Erythroblast (primary cell): ENCODE data around the gene HIC2.
"Not testable (repeated sequence)": the region's sequence is repeated elsewhere in the genome, so short reads cannot be mapped to it uniquely, and the experiment has no call there.

Experiments
- GATA1 ChIP-seq: IDR thresholded peaks from 2 replicates; pipeline ENCODE4 v1.6.1; 2011; ENCODE audit warnings: low read depth, mild to moderate bottlenecking, control low read depth, low read length, moderate library complexity
- POLR2A ChIP-seq: IDR thresholded peaks from 2 replicates; pipeline ENCODE4 v1.6.1; 2011; ENCODE audit warnings: mild to moderate bottlenecking, low read length

- TF ChIP-seq POLR2A, GATA1: not testable (repeated sequence)
Observed at GRCh38 chr22:21492271-21492670, 75.1 kb downstream of the HIC2 start.
